Upper lobe of left lung (tissue), 6 donors: ENCODE data around the gene TTLL8. TPM values are rescaled to one million over a fixed set of nuclear protein-coding genes. Genes with fewer than 3 reads are reported as not detected.

Experiments used
- ATAC-seq, 2 donors: fragments of 200-7000 bp; cut with Tn5 transposase; one replicate each; pipeline ENCODE4 v1.9.1; 2022; ENCODE audit warnings: mild to moderate bottlenecking in 2 of 2, moderate library complexity in 2 of 2; ENCODE audit not compliant: low FRiP score in 2 of 2
- DNase-seq, 2 donors: peaks; one replicate each; pipeline ENCODE4 v3.0.0-alpha.2; 2019 to 2020
- H3K27ac ChIP-seq, 4 donors: fragments of 200-600 bp; sonication (generic); one replicate each; pipeline ENCODE4 v1.5.1; 2016 to 2019
- H3K27me3 ChIP-seq, 4 donors: fragments of 200-600 bp; sonication (generic); one replicate each; pipeline ENCODE4 v1.5.1; 2017 to 2019
- H3K36me3 ChIP-seq, 4 donors: fragments of 200-600 bp; sonication (generic); one replicate each; pipeline ENCODE4 v1.5.1; 2016 to 2019
- H3K4me1 ChIP-seq, 4 donors: fragments of 200-600 bp; sonication (generic); one replicate each; pipeline ENCODE4 v1.5.1; 2018 to 2019
- H3K4me3 ChIP-seq, 4 donors: fragments of 200-600 bp; sonication (generic); one replicate each; pipeline ENCODE4 v1.5.1; 2017 to 2019; ENCODE audit warnings: mild to moderate bottlenecking in 2 of 4, moderate library complexity in 1 of 4
- H3K9me3 ChIP-seq, 4 donors: fragments of 200-600 bp; sonication (generic); one replicate each; pipeline ENCODE4 v1.5.1; 2018 to 2019
- CTCF ChIP-seq, 6 experiments: fragments of 450-650 bp in 4 of 6; fragments of 200-600 bp in 2 of 6; sonication (generic) in 2 of 6; IDR thresholded peaks; one replicate each; pipeline ENCODE4 v1.5.1; 2016 to 2019; ENCODE audit warnings: antibody characterized with exemption in 6 of 6
- EP300 ChIP-seq, 4 donors: sonication (generic); formaldehyde crosslinking; IDR thresholded peaks; one replicate each; pipeline ENCODE4 v1.5.1; 2017; ENCODE audit warnings: antibody characterized with exemption in 4 of 4, control low read depth in 2 of 4
- POLR2A ChIP-seq, 4 donors: fragments of 450-650 bp; IDR thresholded peaks; one replicate each; pipeline ENCODE4 v1.5.1; 2016 to 2017; ENCODE audit warnings: antibody characterized with exemption in 4 of 4, mild to moderate bottlenecking in 2 of 4
- POLR2AphosphoS5 ChIP-seq, 2 donors: sonication (generic); formaldehyde crosslinking; IDR thresholded peaks; one replicate each; pipeline ENCODE4 v1.5.1; 2017; ENCODE audit warnings: antibody characterized with exemption in 2 of 2
- WGBS, 2 donors: methylation state at CpG; one replicate each; pipeline ENCODE4 v1.1.5; 2017 to 2018; 5-methylcytosine and 5-hydroxymethylcytosine counted together
- total RNA-seq, 6 donors: library from RNA; depleted of rRNA in 4 of 6; stranded (reverse); fragments of >200 nt in 4 of 6; gene quantifications; one replicate each; pipeline versions ENCODE4 v1.1.0 to v1.2.1, GENCODE V29; 2016 to 2021
- donor health status: DM: no; HTN: no; CAD: no; lungs with moderate emphysema.
- donor health status: DM: no; HTN: yes; CAD: no; lungs with severe emphysema.

TTLL8 gene
- total RNA-seq, 6 donors from 2014 or later = not detected

- no peak overlapping the region for H3K27ac ChIP-seq
- no peaks in the 10 kb centered on the region for H3K36me3 ChIP-seq
- no peaks in the 10 kb centered on the region for H3K27me3 ChIP-seq
- peak in 1 of 2 donors; percentile 50 for DNase-seq
- WGBS, 2 donors = 50 to 89% methylated on average over 2 to 9 of the region's 9 CpGs
- no peak for TF ChIP-seq EP300 (IDR thresholded peaks at IDR 0.05)
- no peak for TF ChIP-seq POLR2AphosphoS5 (IDR thresholded peaks at IDR 0.05)
- TF ChIP-seq CTCF (IDR thresholded peaks at IDR 0.05) = no peak
- H3K4me3 ChIP-seq = no peak overlapping the region
- no peak for ATAC-seq
- no peaks in the 10 kb centered on the region for H3K4me1 ChIP-seq
- no peaks in the 10 kb centered on the region for H3K9me3 ChIP-seq
These were observed 14.1 kb upstream of the TTLL8 start for GRCh38 chr22:50072167-50072555.

- no peaks in the 10 kb centered on the region for H3K4me1 ChIP-seq
- DNase-seq = no peak
- 88 to 89% methylated on average over 14 of the region's 14 CpGs for WGBS, 2 donors
- H3K36me3 ChIP-seq = no peaks in the 10 kb centered on the region
- no peaks in the 10 kb centered on the region for H3K9me3 ChIP-seq
- TF ChIP-seq CTCF (IDR thresholded peaks at IDR 0.05) (no peak), POLR2AphosphoS5 (IDR thresholded peaks at IDR 0.05) (no peak), EP300 (IDR thresholded peaks at IDR 0.05) (no peak), POLR2A (IDR thresholded peaks at IDR 0.05) (no peak)
- no peaks in the 10 kb centered on the region for H3K27me3 ChIP-seq
- H3K4me3 ChIP-seq = no peak overlapping the region
- H3K27ac ChIP-seq = no peak overlapping the region
- ATAC-seq = no peak
These were observed 13.5 kb upstream of the TTLL8 start for GRCh38 chr22:50071432-50072166.

- TF ChIP-seq CTCF (IDR thresholded peaks at IDR 0.05) = no peak
- no peak for TF ChIP-seq POLR2A (IDR thresholded peaks at IDR 0.05)
- no peak for TF ChIP-seq EP300 (IDR thresholded peaks at IDR 0.05)
- TF ChIP-seq POLR2AphosphoS5 (IDR thresholded peaks at IDR 0.05) = no peak
- no peaks in the 10 kb centered on the region for H3K36me3 ChIP-seq
- no peak for DNase-seq
- no peaks in the 10 kb centered on the region for H3K9me3 ChIP-seq
- no peak overlapping the region for H3K27ac ChIP-seq
- peak in 1 of 2 donors; percentile 18 for ATAC-seq
- no peaks in the 10 kb centered on the region for H3K4me1 ChIP-seq
- H3K4me3 ChIP-seq = no peak overlapping the region
- WGBS, 2 donors = 83 to 88% methylated on average over 7 to 8 of the region's 8 CpGs
- H3K27me3 ChIP-seq = no peaks in the 10 kb centered on the region
These were observed 12.3 kb upstream of the TTLL8 start for GRCh38 chr22:50070366-50070765.

GRCh38 chr22:50068096-50068495 is 10.0 kb upstream of the TTLL8 start:
- H3K4me3 ChIP-seq = no peak overlapping the region
- H3K27me3 ChIP-seq = no peaks in the 10 kb centered on the region
- H3K27ac ChIP-seq = no peak overlapping the region
- H3K36me3 ChIP-seq = no peaks in the 10 kb centered on the region
- H3K4me1 ChIP-seq = no peaks in the 10 kb centered on the region
- H3K9me3 ChIP-seq = no peaks in the 10 kb centered on the region
- no peak for ATAC-seq
- DNase-seq = peak in 1 of 2 donors; percentile 47
- WGBS, 2 donors = 84 to 95% methylated on average over 7 of the region's 11 CpGs
- TF ChIP-seq CTCF (IDR thresholded peaks at IDR 0.05) (no peak), POLR2AphosphoS5 (IDR thresholded peaks at IDR 0.05) (no peak), POLR2A (IDR thresholded peaks at IDR 0.05) (no peak), EP300 (IDR thresholded peaks at IDR 0.05) (no peak)

- no peak for TF ChIP-seq POLR2AphosphoS5 (IDR thresholded peaks at IDR 0.05)
- TF ChIP-seq POLR2A (IDR thresholded peaks at IDR 0.05) = no peak
- no peak for TF ChIP-seq CTCF (IDR thresholded peaks at IDR 0.05)
- no peak for TF ChIP-seq EP300 (IDR thresholded peaks at IDR 0.05)
- Histone ChIP-seq H3K27ac (no peak overlapping the region), H3K27me3 (no peaks in the 10 kb centered on the region), H3K36me3 (no peaks in the 10 kb centered on the region), H3K9me3 (no peaks in the 10 kb centered on the region), H3K4me3 (no peak overlapping the region), H3K4me1 (no peaks in the 10 kb centered on the region)
- ATAC-seq (no peak), DNase-seq (no peak)
- WGBS, 2 donors = 75 to 77% methylated on average over 5 to 8 of the region's 8 CpGs
These were observed 9.1 kb upstream of the TTLL8 start for GRCh38 chr22:50067244-50067643.
